Psoas muscle (tissue), 8 donors: ENCODE data around the gene ETFA. TPM values are rescaled to one million over a fixed set of nuclear protein-coding genes. Genes with fewer than 3 reads are reported as not detected.

Source experiments
- ATAC-seq, 4 donors: fragments of 200-7000 bp; cut with Tn5 transposase; one replicate each; pipeline ENCODE4 v1.9.1; 2020; ENCODE audit warnings: moderate library complexity in 3 of 4, mild to moderate bottlenecking in 2 of 4
- DNase-seq, 2 donors: peaks; one replicate each; pipeline ENCODE4 v3.0.0-alpha.2; 2020
- H3K27ac ChIP-seq: fragments of 200-600 bp; one replicate; pipeline ENCODE4 v1.8.0; 2022
- H3K27me3 ChIP-seq, 3 donors: fragments of 200-600 bp in 1 of 3; one replicate each; pipeline versions ENCODE4 v1.6.1 to v1.8.0; 2013 to 2022; ENCODE audit warnings: low read length in 2 of 3, mild to moderate bottlenecking in 2 of 3, moderate library complexity in 1 of 3; ENCODE audit not compliant: insufficient read depth in 3 of 3
- H3K36me3 ChIP-seq, 2 donors: fragments of 200-600 bp in 1 of 2; one replicate each; pipeline versions ENCODE4 v1.6.1 to v1.8.0; 2013 to 2022; ENCODE audit warnings: low read depth in 1 of 2, mild to moderate bottlenecking in 1 of 2, moderate library complexity in 1 of 2; ENCODE audit not compliant: insufficient read depth in 1 of 2
- H3K4me1 ChIP-seq: fragments of 200-600 bp; one replicate; pipeline ENCODE4 v1.8.0; 2022
- H3K4me3 ChIP-seq: fragments of 200-600 bp; one replicate; pipeline ENCODE4 v1.8.0; 2022; ENCODE audit warnings: mild to moderate bottlenecking
- H3K9me3 ChIP-seq: fragments of 200-600 bp; one replicate; pipeline ENCODE4 v1.8.0; 2022
- CTCF ChIP-seq: fragments of 200-600 bp; IDR thresholded peaks from one replicate; pipeline ENCODE4 v1.8.0; 2022; ENCODE audit warnings: antibody characterized with exemption
- whole genome bisulfite sequencing, 3 donors: extraction: QIAGEN DNeasy Blood & Tissue Kit; methylation state at CpG; one replicate each; pipeline versions ENCODE4 v1.1.6 to v1.1.7; 2013; 5-methylcytosine and 5-hydroxymethylcytosine counted together
- intact Hi-C, 2 donors: fragments of 100-400 bp; cut with DNase I; formaldehyde crosslinking; loops; one replicate each; pipeline versions ENCODE4 v1.11.0 to v1.14.2; 2022
- polyA plus RNA-seq, 3 donors: library from polyadenylated mRNA; stranded (reverse); fragments of 200-250 nt; gene quantifications; one replicate each; pipeline ENCODE4 v1.2.3, GENCODE V29; 2013
- total RNA-seq, 4 donors: library from RNA; stranded (reverse); fragmentation: NEBNext Ultra II Directional in 2 of 4; extraction: Animal tissue kit (Norgen Biotek cat#: 25700) in 2 of 4; gene quantifications; one replicate each; pipeline versions ENCODE4 v1.2.1 to v1.2.4, GENCODE V29; 2021 to 2023
- donor health status: healthy with polysubstance abuse.
- donor health status: DM: no; HTN: no; CAD: no; lungs with moderate emphysema.
- donor health status: Bipolar disorder and iron deficiency.
- donor health status: healthy.
- donor health status: DM: yes; HTN: yes; CAD: no.
- donor health status: DM: no; HTN: no; CAD: no.
- donor health status: DM: no; HTN: no; CAD: no.
- donor health status: DM: yes; HTN: yes; CAD: no.

The ETFA gene
- total and polyA plus RNA-seq, 7 donors: 257 to 368 (median 276) TPM

GRCh38 chr15:76191539-76192244 is 119.6 kb downstream of the ETFA start:
- Histone ChIP-seq H3K4me1 (peaks cover 44% of the 10 kb centered on the region), H3K9me3 (no peaks in the 10 kb centered on the region), H3K27ac (no peak overlapping the region), H3K36me3 (no peaks in the 10 kb centered on the region), H3K4me3 (no peak overlapping the region), H3K27me3 (no peaks in the 10 kb centered on the region)
- no peak for TF ChIP-seq CTCF
- 51 to 59% (median 57%) methylated on average over 51 to 55 of the region's 55 CpGs for WGBS, 3 donors
- DNase-seq (no peak), ATAC-seq (no peak)
- intact Hi-C loops: loop anchor here (2.0 to 10.0 kb wide), 3 partner anchors 137 to 673 kb away; no protein-coding TSS in a partner anchor

GRCh38 chr15:76190751-76191538 is 120.3 kb downstream of the ETFA start:
- H3K4me1 ChIP-seq: peaks cover 42% of the 10 kb centered on the region
- ATAC-seq (peak; percentile 86 to 89 (median 88)), DNase-seq (peak; percentile 84 to 91)
- intact Hi-C loops: loop anchor here (2.0 to 10.0 kb wide), 3 partner anchors 138 to 674 kb away; no protein-coding TSS in a partner anchor
- no peak overlapping the region for H3K4me3 ChIP-seq
- no peaks in the 10 kb centered on the region for H3K36me3 ChIP-seq
- no peaks in the 10 kb centered on the region for H3K27me3 ChIP-seq
- peak; percentile 79 for TF ChIP-seq CTCF
- no peaks in the 10 kb centered on the region for H3K9me3 ChIP-seq
- WGBS, 3 donors: 20 to 21% (median 21%) methylated on average over 34 of the region's 34 CpGs
- H3K27ac ChIP-seq: no peak overlapping the region

- no peak overlapping the region for H3K4me3 ChIP-seq
- H3K27ac ChIP-seq: no peak overlapping the region
- no peaks in the 10 kb centered on the region for H3K9me3 ChIP-seq
- intact Hi-C loops: loop anchor here (2.0 to 10.0 kb wide), 3 partner anchors 139 to 675 kb away; no protein-coding TSS in a partner anchor
- no peaks in the 10 kb centered on the region for H3K27me3 ChIP-seq
- H3K36me3 ChIP-seq: no peaks in the 10 kb centered on the region
- peaks cover 37% of the 10 kb centered on the region for H3K4me1 ChIP-seq
- WGBS, 3 donors: 41 to 64% (median 43%) methylated on average over 12 of the region's 12 CpGs
- peak in 3 of 4 donors; percentile 11 to 21 (median 16) for ATAC-seq
- TF ChIP-seq CTCF: no peak
- DNase-seq: no peak
Measured at GRCh38 chr15:76190070-76190564, 121.2 kb downstream of the ETFA start.

GRCh38 chr15:76189106-76189505 is 122.2 kb downstream of the ETFA start:
- no peak for DNase-seq
- intact Hi-C loops: no loop called here
- ATAC-seq: no peak
- no peak for TF ChIP-seq CTCF
- no peaks in the 10 kb centered on the region for H3K27me3 ChIP-seq
- H3K4me1 ChIP-seq: peaks cover 35% of the 10 kb centered on the region
- no peaks in the 10 kb centered on the region for H3K9me3 ChIP-seq
- WGBS, 3 donors: 64 to 80% (median 68%) methylated on average over 2 of the region's 2 CpGs
- no peaks in the 10 kb centered on the region for H3K36me3 ChIP-seq
- no peak overlapping the region for H3K4me3 ChIP-seq
- H3K27ac ChIP-seq: no peak overlapping the region
